Neutrophil (primary cell): ENCODE data around the gene SH3PXD2B.

ENCODE experiments used
- H3K27ac ChIP-seq: fragments of 200-600 bp; sonication (generic); 2 replicates; pipeline ENCODE4 v1.5.1; 2016; ENCODE audit warnings: mild to moderate bottlenecking, moderate library complexity
- H3K27me3 ChIP-seq: fragments of 200-600 bp; sonication (generic); 2 replicates; pipeline ENCODE4 v1.6.0; 2016; ENCODE audit warnings: mild to moderate bottlenecking
- H3K36me3 ChIP-seq: fragments of 200-600 bp; sonication (generic); 2 replicates; pipeline ENCODE4 v1.5.1; 2017
- H3K4me1 ChIP-seq, 2 experiments: fragments of 200-600 bp in 1 of 2; sonication (generic) in 1 of 2; 1 replicate in 1 of 2; 2 replicates in 1 of 2; pipeline versions ENCODE4 v1.5.1 to v1.6.1; 2013 to 2016; ENCODE audit warnings: low read depth in 1 of 2, low read length in 1 of 2, mild to moderate bottlenecking in 1 of 2, moderate library complexity in 1 of 2; ENCODE audit not compliant: control insufficient read depth in 1 of 2, insufficient read depth in 1 of 2
- H3K4me3 ChIP-seq, 2 experiments: fragments of 200-600 bp in 1 of 2; sonication (generic) in 1 of 2; 1 replicate in 1 of 2; 2 replicates in 1 of 2; pipeline ENCODE4 v1.5.1; 2013 to 2016; ENCODE audit warnings: low read depth in 1 of 2, low read length in 1 of 2, mild to moderate bottlenecking in 1 of 2, moderate library complexity in 1 of 2
- H3K9me3 ChIP-seq: fragments of 200-600 bp; sonication (generic); 2 replicates; pipeline ENCODE4 v1.5.1; 2016
- CTCF ChIP-seq: fragments of 200-600 bp; sonication (generic); IDR thresholded peaks from 2 replicates; pipeline ENCODE4 v1.5.1; 2016; ENCODE audit warnings: antibody characterized with exemption

The SH3PXD2B gene

GRCh38 chr5:172441262-172441751 is 13.0 kb downstream of the SH3PXD2B start:
- Histone ChIP-seq H3K27ac (no peak overlapping the region), H3K4me3 (no peak overlapping the region), H3K27me3 (peaks cover 50% of the 10 kb centered on the region), H3K4me1 (no peaks in the 10 kb centered on the region), H3K9me3 (no peaks in the 10 kb centered on the region), H3K36me3 (no peaks in the 10 kb centered on the region)
- no peak for TF ChIP-seq CTCF

GRCh38 chr5:172440486-172440885 is 13.8 kb downstream of the SH3PXD2B start:
- H3K4me3 ChIP-seq: no peak overlapping the region
- no peaks in the 10 kb centered on the region for H3K9me3 ChIP-seq
- no peak for TF ChIP-seq CTCF
- H3K36me3 ChIP-seq: no peaks in the 10 kb centered on the region
- H3K27me3 ChIP-seq: peaks cover 41% of the 10 kb centered on the region
- no peaks in the 10 kb centered on the region for H3K4me1 ChIP-seq
- H3K27ac ChIP-seq: no peak overlapping the region

GRCh38 chr5:172439785-172440477 is 14.4 kb downstream of the SH3PXD2B start:
- Histone ChIP-seq H3K27me3 (peaks cover 36% of the 10 kb centered on the region), H3K4me1 (no peaks in the 10 kb centered on the region), H3K4me3 (no peak overlapping the region), H3K27ac (no peak overlapping the region), H3K36me3 (no peaks in the 10 kb centered on the region), H3K9me3 (no peaks in the 10 kb centered on the region)
- no peak for TF ChIP-seq CTCF

- no peak for TF ChIP-seq CTCF
- Histone ChIP-seq H3K9me3 (no peaks in the 10 kb centered on the region), H3K36me3 (no peaks in the 10 kb centered on the region), H3K27me3 (peaks cover 20% of the 10 kb centered on the region), H3K4me3 (no peak overlapping the region), H3K27ac (no peak overlapping the region), H3K4me1 (no peaks in the 10 kb centered on the region)
Measured at GRCh38 chr5:172438319-172438668, 16.0 kb downstream of the SH3PXD2B start.

- Histone ChIP-seq H3K9me3 (no peaks in the 10 kb centered on the region), H3K4me3 (no peak overlapping the region), H3K36me3 (no peaks in the 10 kb centered on the region), H3K27ac (no peak overlapping the region), H3K4me1 (no peaks in the 10 kb centered on the region), H3K27me3 (peaks cover 14% of the 10 kb centered on the region)
- no peak for TF ChIP-seq CTCF
Measured at GRCh38 chr5:172437445-172438318, 16.6 kb downstream of the SH3PXD2B start.
